ENCODE data around the gene BRD1.

BRD1 gene

GRCh38 chr22:49812838-49813237 lies 14.8 kb downstream of the BRD1 start:
- Histone ChIP-seq H3K9me3 (no peaks in the 10 kb centered on the region), H3K4me3 (ENCODE audit: low read depth in 1 of 2, low read length in 1 of 2) (no peak overlapping the region), H3K4me1 (ENCODE audit: control insufficient read depth in 1 of 2, insufficient read depth in 1 of 2, low read depth in 1 of 2, low read length in 1 of 2) (peaks cover 0 to 18% of the 10 kb centered on the region in 2 experiments), H3K27ac (no peak overlapping the region), H3K36me3 (peaks cover 23% of the 10 kb centered on the region), H3K27me3 (no peaks in the 10 kb centered on the region)
- no peak for TF ChIP-seq CTCF (IDR thresholded peaks at IDR 0.05)

- Histone ChIP-seq H3K27me3 (no peaks in the 10 kb centered on the region), H3K9me3 (no peaks in the 10 kb centered on the region), H3K27ac (no peak overlapping the region), H3K36me3 (peaks cover 11% of the 10 kb centered on the region), H3K4me1 (ENCODE audit: control insufficient read depth in 1 of 2, insufficient read depth in 1 of 2, low read depth in 1 of 2, low read length in 1 of 2) (peaks cover 0 to 20% of the 10 kb centered on the region in 2 experiments), H3K4me3 (ENCODE audit: low read depth in 1 of 2, low read length in 1 of 2) (no peak overlapping the region)
- no peak for TF ChIP-seq CTCF (IDR thresholded peaks at IDR 0.05)
Observed at GRCh38 chr22:49811020-49811791, 16.5 kb downstream of the BRD1 start.

- no peak overlapping the region for H3K4me3 ChIP-seq (ENCODE audit: low read depth in 1 of 2, low read length in 1 of 2)
- no peaks in the 10 kb centered on the region for H3K27me3 ChIP-seq
- H3K9me3 ChIP-seq = no peaks in the 10 kb centered on the region
- no peak for TF ChIP-seq CTCF (IDR thresholded peaks at IDR 0.05)
- H3K27ac ChIP-seq = peak overlapping the region; percentile 37
- H3K36me3 ChIP-seq = peaks cover 6% of the 10 kb centered on the region
- peaks cover 0 to 20% of the 10 kb centered on the region in 2 experiments for H3K4me1 ChIP-seq (ENCODE audit: control insufficient read depth in 1 of 2, insufficient read depth in 1 of 2, low read depth in 1 of 2, low read length in 1 of 2)
Observed at GRCh38 chr22:49810363-49811019, 17.2 kb downstream of the BRD1 start.

- Histone ChIP-seq H3K36me3 (peaks cover 21% of the 10 kb centered on the region), H3K4me3 (ENCODE audit: low read depth in 1 of 2, low read length in 1 of 2) (no peak overlapping the region), H3K27ac (peak overlapping the region; percentile 42), H3K27me3 (no peaks in the 10 kb centered on the region), H3K4me1 (ENCODE audit: control insufficient read depth in 1 of 2, insufficient read depth in 1 of 2, low read depth in 1 of 2, low read length in 1 of 2) (peaks cover 0 to 20% of the 10 kb centered on the region in 2 experiments), H3K9me3 (no peaks in the 10 kb centered on the region)
- no peak for TF ChIP-seq CTCF (IDR thresholded peaks at IDR 0.05)
Observed at GRCh38 chr22:49807780-49808708, 19.6 kb downstream of the BRD1 start.

GRCh38 chr22:49807129-49807528 lies 20.5 kb downstream of the BRD1 start:
- Histone ChIP-seq H3K36me3 (peaks cover 27% of the 10 kb centered on the region), H3K27ac (no peak overlapping the region)

More at GRCh38 chr22:49807129-49807528, 20.5 kb downstream of the BRD1 start:
- no peak for TF ChIP-seq CTCF (IDR thresholded peaks at IDR 0.05)
- H3K4me3 ChIP-seq (ENCODE audit: low read depth in 1 of 2, low read length in 1 of 2) = no peak overlapping the region
- no peaks in the 10 kb centered on the region for H3K9me3 ChIP-seq
- peaks cover 0 to 20% of the 10 kb centered on the region in 2 experiments for H3K4me1 ChIP-seq (ENCODE audit: control insufficient read depth in 1 of 2, insufficient read depth in 1 of 2, low read depth in 1 of 2, low read length in 1 of 2)
- H3K27me3 ChIP-seq = no peaks in the 10 kb centered on the region
